Measurements from ENCODE around the gene CDK4.

DNA sequence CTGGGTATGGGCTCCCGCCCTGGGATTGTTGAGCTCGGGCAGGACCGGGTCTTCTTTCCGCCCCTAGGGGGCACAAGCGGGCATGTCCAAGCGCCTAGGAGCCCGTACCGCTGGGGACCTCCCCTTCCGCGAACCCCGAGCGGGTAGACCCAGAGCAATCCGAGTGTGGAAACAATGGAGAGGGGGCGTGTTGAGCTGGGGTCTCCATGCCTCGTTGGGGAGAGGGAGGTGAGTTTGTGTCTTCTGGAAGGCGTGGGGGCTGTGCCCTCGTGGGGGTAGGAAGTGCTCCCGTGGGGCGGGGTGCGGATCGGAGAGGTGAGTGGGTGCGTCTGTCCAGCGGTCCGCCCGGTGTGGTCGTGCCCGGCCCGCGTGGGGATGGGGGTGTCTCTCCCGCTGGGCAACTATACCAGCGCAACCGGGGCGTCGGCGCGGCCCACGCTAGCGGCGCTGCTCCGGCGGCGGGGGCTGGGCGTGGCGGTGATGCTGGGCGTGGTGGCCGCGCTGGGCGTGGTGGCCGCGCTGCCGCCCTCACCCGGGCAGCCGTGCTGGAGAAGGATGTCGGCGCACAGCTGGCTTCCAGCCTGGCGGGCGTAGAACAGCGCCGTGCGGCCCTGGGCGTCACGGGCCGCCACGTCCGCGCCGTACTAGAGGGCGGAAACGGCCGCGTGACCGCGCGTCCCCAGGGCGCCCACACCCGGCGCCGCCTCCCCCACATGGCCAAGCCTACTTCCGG is 25.8 kb downstream of the CDK4 start:
- TF ChIP-seq CTCF (IDR thresholded peaks at IDR 0.05) (peak in 5 of 6 experiments; percentile 6 to 65 (median 59)), POLR2A (IDR thresholded peaks at IDR 0.05) (no peak)

Measured in Peyer's patch (tissue), 4 donors.